Measurements from ENCODE around the gene TMEM117.

The TMEM117 gene

GRCh38 chr12:43898474-43898873 lies 62.6 kb downstream of the TMEM117 start:
- H3K36me3 ChIP-seq (ENCODE audit: control insufficient read depth, insufficient read depth, low read length), result no peaks in the 10 kb centered on the region
- no peak overlapping the region for H3K9ac ChIP-seq (ENCODE audit: low read length)
- H3K27me3 ChIP-seq (ENCODE audit: control insufficient read depth, insufficient read depth, low read length), result no peaks in the 10 kb centered on the region
- no peak overlapping the region for H3K4me3 ChIP-seq (ENCODE audit: low read length)
- no peak overlapping the region for H3K27ac ChIP-seq (ENCODE audit: low read depth, low read length)
- no peaks in the 10 kb centered on the region for H3K4me1 ChIP-seq (ENCODE audit: control insufficient read depth, insufficient read depth, low read length)

DNA sequence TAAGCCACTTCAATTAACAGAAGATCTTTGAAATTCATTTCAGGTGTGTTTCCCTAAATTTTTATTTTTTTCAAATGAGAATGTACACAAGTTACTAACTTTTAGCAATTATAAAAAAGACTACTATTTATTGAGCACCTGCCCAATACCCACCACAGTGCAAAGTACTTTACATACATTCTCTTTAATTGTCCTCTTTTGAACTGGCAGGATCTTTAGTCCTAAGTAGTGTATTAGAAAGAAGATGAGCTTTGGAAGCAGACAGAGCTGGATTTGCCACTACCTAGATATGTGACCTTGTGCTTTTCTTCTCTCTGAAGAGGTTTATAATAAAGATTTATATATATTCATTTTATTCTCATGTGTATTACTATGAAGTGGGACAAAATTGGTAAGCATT lies 63.7 kb downstream of the TMEM117 start:
- Histone ChIP-seq H3K4me1 (ENCODE audit: control insufficient read depth, insufficient read depth, low read length) (no peaks in the 10 kb centered on the region), H3K4me3 (ENCODE audit: low read length) (no peak overlapping the region), H3K9ac (ENCODE audit: low read length) (no peak overlapping the region), H3K27ac (ENCODE audit: low read depth, low read length) (no peak overlapping the region), H3K36me3 (ENCODE audit: control insufficient read depth, insufficient read depth, low read length) (no peaks in the 10 kb centered on the region), H3K27me3 (ENCODE audit: control insufficient read depth, insufficient read depth, low read length) (no peaks in the 10 kb centered on the region)

DNA sequence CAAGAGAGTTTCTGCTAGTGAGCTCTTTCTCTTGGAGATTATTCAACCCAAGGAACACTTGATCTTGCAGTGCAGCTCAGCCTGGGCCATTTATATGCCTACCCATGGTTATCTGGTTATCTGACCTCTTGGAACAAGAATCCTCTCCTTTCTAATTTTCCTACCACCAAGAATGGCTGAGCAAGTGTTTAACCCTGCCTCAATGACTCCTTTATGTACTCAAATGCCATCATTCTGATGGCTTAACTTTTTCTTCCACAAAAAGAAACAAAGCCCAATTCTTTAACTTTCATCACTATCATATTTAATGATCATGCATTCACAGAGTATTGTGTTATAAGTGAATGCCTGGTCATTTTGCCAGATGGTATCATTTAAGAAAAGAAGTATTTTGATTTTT lies 67.8 kb downstream of the TMEM117 start:
- no peaks in the 10 kb centered on the region for H3K27me3 ChIP-seq (ENCODE audit: control insufficient read depth, insufficient read depth, low read length)
- no peak overlapping the region for H3K27ac ChIP-seq (ENCODE audit: low read depth, low read length)
- no peak overlapping the region for H3K9ac ChIP-seq (ENCODE audit: low read length)
- H3K4me1 ChIP-seq (ENCODE audit: control insufficient read depth, insufficient read depth, low read length), result no peaks in the 10 kb centered on the region
- H3K36me3 ChIP-seq (ENCODE audit: control insufficient read depth, insufficient read depth, low read length), result no peaks in the 10 kb centered on the region
- no peak overlapping the region for H3K4me3 ChIP-seq (ENCODE audit: low read length)

DNA sequence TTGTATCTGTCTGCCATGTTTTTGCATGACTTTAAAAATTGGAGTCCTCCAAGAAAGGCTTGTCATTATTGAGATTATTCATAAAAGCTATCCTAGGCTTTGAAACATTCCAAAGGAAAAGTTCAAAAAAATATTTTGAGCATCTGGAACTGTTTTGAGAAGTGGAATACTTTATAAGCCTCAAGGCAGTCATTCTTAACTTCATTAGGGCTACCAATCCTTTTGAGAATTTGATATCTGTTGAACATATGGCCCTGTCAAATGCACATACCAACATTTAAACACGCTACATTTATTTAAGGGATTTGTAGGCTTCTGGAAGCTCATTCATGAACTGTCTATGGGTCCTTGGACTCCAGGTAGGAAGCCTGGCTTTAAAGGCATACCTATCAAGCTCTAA lies 77.0 kb downstream of the TMEM117 start:
- H3K9ac ChIP-seq (ENCODE audit: low read length), result no peak overlapping the region
- H3K27me3 ChIP-seq (ENCODE audit: control insufficient read depth, insufficient read depth, low read length), result no peaks in the 10 kb centered on the region
- H3K27ac ChIP-seq (ENCODE audit: low read depth, low read length), result no peak overlapping the region
- H3K4me1 ChIP-seq (ENCODE audit: control insufficient read depth, insufficient read depth, low read length), result no peaks in the 10 kb centered on the region
- no peak overlapping the region for H3K4me3 ChIP-seq (ENCODE audit: low read length)
- H3K36me3 ChIP-seq (ENCODE audit: control insufficient read depth, insufficient read depth, low read length), result no peaks in the 10 kb centered on the region

- Histone ChIP-seq H3K4me3 (ENCODE audit: low read length) (no peak overlapping the region), H3K9ac (ENCODE audit: low read length) (no peak overlapping the region), H3K4me1 (ENCODE audit: control insufficient read depth, insufficient read depth, low read length) (no peaks in the 10 kb centered on the region), H3K36me3 (ENCODE audit: control insufficient read depth, insufficient read depth, low read length) (no peaks in the 10 kb centered on the region), H3K27me3 (ENCODE audit: control insufficient read depth, insufficient read depth, low read length) (no peaks in the 10 kb centered on the region), H3K27ac (ENCODE audit: low read depth, low read length) (no peak overlapping the region)
These were observed 78.5 kb downstream of the TMEM117 start for GRCh38 chr12:43914391-43914790.

GRCh38 chr12:43914923-43915468 lies 79.1 kb downstream of the TMEM117 start:
- Histone ChIP-seq H3K36me3 (ENCODE audit: control insufficient read depth, insufficient read depth, low read length) (no peaks in the 10 kb centered on the region), H3K9ac (ENCODE audit: low read length) (no peak overlapping the region), H3K27me3 (ENCODE audit: control insufficient read depth, insufficient read depth, low read length) (no peaks in the 10 kb centered on the region), H3K27ac (ENCODE audit: low read depth, low read length) (no peak overlapping the region), H3K4me3 (ENCODE audit: low read length) (no peak overlapping the region), H3K4me1 (ENCODE audit: control insufficient read depth, insufficient read depth, low read length) (no peaks in the 10 kb centered on the region)

DNA sequence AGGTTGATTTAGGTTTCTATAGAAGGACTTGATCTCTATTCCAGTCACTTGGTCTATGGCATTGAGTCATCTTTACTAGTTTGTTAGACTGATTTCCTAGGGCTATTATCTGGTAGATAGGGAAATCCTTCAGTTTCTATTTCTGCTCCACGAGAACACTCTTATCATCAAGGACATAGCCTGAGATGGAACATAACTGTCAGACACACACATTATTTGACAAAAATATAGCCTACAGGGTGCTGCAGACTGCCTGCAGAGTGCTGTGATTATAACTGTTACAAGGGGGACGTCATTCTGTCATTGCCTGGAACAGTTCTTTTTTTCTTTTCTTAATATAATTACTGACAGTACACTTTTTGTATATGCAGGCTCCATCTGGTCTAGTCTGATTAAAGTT lies 82.0 kb downstream of the TMEM117 start:
- Histone ChIP-seq H3K27me3 (ENCODE audit: control insufficient read depth, insufficient read depth, low read length) (no peaks in the 10 kb centered on the region), H3K4me1 (ENCODE audit: control insufficient read depth, insufficient read depth, low read length) (no peaks in the 10 kb centered on the region), H3K36me3 (ENCODE audit: control insufficient read depth, insufficient read depth, low read length) (no peaks in the 10 kb centered on the region), H3K27ac (ENCODE audit: low read depth, low read length) (no peak overlapping the region), H3K9ac (ENCODE audit: low read length) (no peak overlapping the region), H3K4me3 (ENCODE audit: low read length) (no peak overlapping the region)

- H3K27ac ChIP-seq (ENCODE audit: low read depth, low read length), result no peak overlapping the region
- H3K4me1 ChIP-seq (ENCODE audit: control insufficient read depth, insufficient read depth, low read length), result no peaks in the 10 kb centered on the region
- no peak overlapping the region for H3K4me3 ChIP-seq (ENCODE audit: low read length)
- H3K36me3 ChIP-seq (ENCODE audit: control insufficient read depth, insufficient read depth, low read length), result no peaks in the 10 kb centered on the region
- H3K9ac ChIP-seq (ENCODE audit: low read length), result no peak overlapping the region
- H3K27me3 ChIP-seq (ENCODE audit: control insufficient read depth, insufficient read depth, low read length), result no peaks in the 10 kb centered on the region
These were observed 85.9 kb downstream of the TMEM117 start for GRCh38 chr12:43921666-43922337.

- no peaks in the 10 kb centered on the region for H3K36me3 ChIP-seq (ENCODE audit: control insufficient read depth, insufficient read depth, low read length)
- no peaks in the 10 kb centered on the region for H3K27me3 ChIP-seq (ENCODE audit: control insufficient read depth, insufficient read depth, low read length)
- H3K4me1 ChIP-seq (ENCODE audit: control insufficient read depth, insufficient read depth, low read length), result no peaks in the 10 kb centered on the region
- no peak overlapping the region for H3K27ac ChIP-seq (ENCODE audit: low read depth, low read length)
- H3K4me3 ChIP-seq (ENCODE audit: low read length), result no peak overlapping the region
- no peak overlapping the region for H3K9ac ChIP-seq (ENCODE audit: low read length)
These were observed 94.2 kb downstream of the TMEM117 start for GRCh38 chr12:43930032-43930431.

DNA sequence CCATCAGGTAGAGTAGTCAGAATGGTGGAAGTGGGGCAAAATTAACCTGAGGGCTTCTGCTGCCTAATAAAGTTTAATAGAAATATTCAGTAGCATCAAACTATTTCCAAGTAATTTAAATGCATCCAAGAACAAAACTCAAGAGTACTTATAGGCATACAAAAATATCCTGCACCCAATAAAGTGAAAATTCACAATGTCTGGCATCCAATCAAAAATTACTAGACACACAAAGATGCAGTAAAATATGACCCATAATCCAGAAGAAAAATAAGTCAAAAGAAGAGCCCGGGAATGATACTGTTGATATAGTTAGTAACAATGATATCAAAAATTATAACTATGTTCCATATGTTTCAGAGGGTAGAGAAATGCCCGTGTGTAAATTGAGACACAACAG lies 95.3 kb downstream of the TMEM117 start:
- H3K27me3 ChIP-seq (ENCODE audit: control insufficient read depth, insufficient read depth, low read length), result no peaks in the 10 kb centered on the region
- H3K36me3 ChIP-seq (ENCODE audit: control insufficient read depth, insufficient read depth, low read length), result no peaks in the 10 kb centered on the region
- no peaks in the 10 kb centered on the region for H3K4me1 ChIP-seq (ENCODE audit: control insufficient read depth, insufficient read depth, low read length)
- H3K27ac ChIP-seq (ENCODE audit: low read depth, low read length), result no peak overlapping the region
- H3K9ac ChIP-seq (ENCODE audit: low read length), result no peak overlapping the region
- H3K4me3 ChIP-seq (ENCODE audit: low read length), result no peak overlapping the region

DNA sequence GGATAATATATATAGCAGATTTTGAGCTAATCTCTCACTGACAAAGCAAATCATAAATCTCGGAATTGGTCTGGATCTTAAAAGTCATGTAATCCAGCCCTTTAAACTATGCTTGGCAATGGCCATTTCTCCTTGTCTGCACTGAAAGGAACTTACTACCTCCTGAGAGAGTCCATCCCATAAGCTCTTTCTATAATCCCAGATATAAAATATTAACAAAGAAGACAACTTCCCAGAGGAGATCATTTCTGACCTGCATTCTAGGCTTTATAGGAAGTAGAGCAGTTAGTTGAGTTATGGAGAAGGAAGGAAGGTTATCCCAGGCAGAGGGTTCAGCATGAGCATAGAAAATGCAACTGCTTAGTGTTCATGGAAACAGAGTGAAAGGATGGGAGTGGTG lies 99.7 kb downstream of the TMEM117 start:
- no peak overlapping the region for H3K4me3 ChIP-seq (ENCODE audit: low read length)
- H3K9ac ChIP-seq (ENCODE audit: low read length), result no peak overlapping the region
- H3K4me1 ChIP-seq (ENCODE audit: control insufficient read depth, insufficient read depth, low read length), result no peaks in the 10 kb centered on the region
- no peaks in the 10 kb centered on the region for H3K36me3 ChIP-seq (ENCODE audit: control insufficient read depth, insufficient read depth, low read length)
- H3K27ac ChIP-seq (ENCODE audit: low read depth, low read length), result no peak overlapping the region
- no peaks in the 10 kb centered on the region for H3K27me3 ChIP-seq (ENCODE audit: control insufficient read depth, insufficient read depth, low read length)

- no peaks in the 10 kb centered on the region for H3K36me3 ChIP-seq (ENCODE audit: control insufficient read depth, insufficient read depth, low read length)
- no peaks in the 10 kb centered on the region for H3K4me1 ChIP-seq (ENCODE audit: control insufficient read depth, insufficient read depth, low read length)
- no peak overlapping the region for H3K27ac ChIP-seq (ENCODE audit: low read depth, low read length)
- H3K9ac ChIP-seq (ENCODE audit: low read length), result no peak overlapping the region
- H3K4me3 ChIP-seq (ENCODE audit: low read length), result no peak overlapping the region
- no peaks in the 10 kb centered on the region for H3K27me3 ChIP-seq (ENCODE audit: control insufficient read depth, insufficient read depth, low read length)
These were observed 102.1 kb downstream of the TMEM117 start for GRCh38 chr12:43937947-43938346.

DNA sequence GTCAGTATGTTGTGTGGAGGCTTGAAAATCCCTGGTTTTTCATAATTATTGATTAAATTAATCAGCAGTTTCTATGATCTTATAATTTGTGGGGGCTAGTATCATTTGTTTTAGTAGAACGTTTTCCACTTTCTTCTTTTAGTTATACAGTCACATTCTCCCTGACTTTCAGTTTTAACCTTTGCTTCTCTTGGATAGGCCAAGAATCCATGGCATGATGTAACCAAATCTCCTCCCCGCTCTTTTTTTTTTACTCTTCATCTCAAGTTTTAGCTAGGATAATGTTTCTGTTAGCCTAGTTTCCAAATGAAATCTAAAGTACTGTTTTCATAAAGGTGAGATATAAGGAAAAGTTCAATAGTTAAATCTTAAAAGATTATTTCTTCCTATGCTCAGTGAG lies 106.5 kb downstream of the TMEM117 start:
- H3K4me3 ChIP-seq (ENCODE audit: low read length), result no peak overlapping the region
- H3K36me3 ChIP-seq (ENCODE audit: control insufficient read depth, insufficient read depth, low read length), result no peaks in the 10 kb centered on the region
- H3K27me3 ChIP-seq (ENCODE audit: control insufficient read depth, insufficient read depth, low read length), result no peaks in the 10 kb centered on the region

More for the DNA sequence above, 106.5 kb downstream of the TMEM117 start:
- H3K27ac ChIP-seq (ENCODE audit: low read depth, low read length), result no peak overlapping the region
- H3K4me1 ChIP-seq (ENCODE audit: control insufficient read depth, insufficient read depth, low read length), result no peaks in the 10 kb centered on the region
- H3K9ac ChIP-seq (ENCODE audit: low read length), result no peak overlapping the region
